NCI-H1417 (cell line): ENCODE results near the gene C11orf24.

Experiments
- DNase-seq, 3 experiments: peaks; one replicate each; lab custom pipeline; 2025; lab: John Stamatoyannopoulos, UW

The C11orf24 gene

GRCh38 chr11:68271781-68272608 is at the start of gene C11orf24:
Gene C11orf24, minus strand, starts transcription at chr11:68271973. Its CDS starts 8,206 bp downstream, at chr11:68263767.
- peak; percentile 96 to 97 (median 97) for DNase-seq

GRCh38 chr11:68317147-68317785 is 45.5 kb upstream of the C11orf24 start:
- no peak for DNase-seq

GRCh38 chr11:68315171-68315920 is 43.6 kb upstream of the C11orf24 start:
- no peak for DNase-seq

- DNase-seq = peak in 2 of 3 experiments; percentile 15 to 35
These were observed 42.7 kb upstream of the C11orf24 start for GRCh38 chr11:68314203-68315170.

GRCh38 chr11:68313574-68314202 is 41.9 kb upstream of the C11orf24 start:
- peak in 1 of 3 experiments; percentile 48 for DNase-seq

GRCh38 chr11:68312780-68313573 is 41.2 kb upstream of the C11orf24 start:
- DNase-seq = peak in 2 of 3 experiments; percentile 46 to 72

GRCh38 chr11:68312117-68312779 is 40.5 kb upstream of the C11orf24 start, which contains the start of gene LRP5:
Gene LRP5, plus strand, starts transcription at chr11:68312591. Its CDS starts 124 bp downstream, at chr11:68312715.
- peak; percentile 2 to 72 (median 52) for DNase-seq

- DNase-seq = peak in 1 of 3 experiments; percentile 46
These were observed 39.7 kb upstream of the C11orf24 start for GRCh38 chr11:68311160-68312116.

GRCh38 chr11:68309621-68310185 is 37.9 kb upstream of the C11orf24 start:
- DNase-seq = no peak

- no peak for DNase-seq
These were observed 36.3 kb upstream of the C11orf24 start for GRCh38 chr11:68308068-68308467.

GRCh38 chr11:68306636-68307035 is 34.9 kb upstream of the C11orf24 start:
- no peak for DNase-seq

- DNase-seq = no peak
These were observed 32.4 kb upstream of the C11orf24 start for GRCh38 chr11:68303982-68304780.

- DNase-seq = no peak
These were observed 31.3 kb upstream of the C11orf24 start for GRCh38 chr11:68303083-68303482.

- peak in 2 of 3 experiments; percentile 15 to 51 for DNase-seq
These were observed 30.9 kb upstream of the C11orf24 start for GRCh38 chr11:68302670-68303069.

GRCh38 chr11:68302256-68302655 is 30.5 kb upstream of the C11orf24 start:
- no peak for DNase-seq

- DNase-seq = no peak
These were observed 28.5 kb upstream of the C11orf24 start for GRCh38 chr11:68300076-68300830.
